CD4-positive, alpha-beta T cell (primary cell): ENCODE measurements around the gene FGF14. TPM values are rescaled to one million over a fixed set of nuclear protein-coding genes. Genes with fewer than 3 reads are reported as not detected.

ENCODE experiments used
- ATAC-seq: fragments of 200-7000 bp; cut with Tn5 transposase; one replicate; pipeline ENCODE4 v1.10.0; 2022; ENCODE audit warnings: mild to moderate bottlenecking; ENCODE audit not compliant: poor library complexity
- CTCF ChIA-PET: fragments of 350-600 bp; sonication (Branson Sonifier 250); formaldehyde crosslinking; loops from one replicate; lab custom pipeline; 2021; ENCODE audit warnings: antibody characterized with exemption, inconsistent platforms; lab: Charles Lee
- POLR2A ChIA-PET: fragments of 350-600 bp; sonication (Branson Sonifier 250); formaldehyde crosslinking; loops from one replicate; lab custom pipeline; 2021; ENCODE audit warnings: antibody characterized with exemption, inconsistent platforms; lab: Charles Lee
- DNase-seq, 14 experiments: peaks; one replicate each; pipeline ENCODE4 v3.0.0-alpha.2; 2013 to 2020; ENCODE audit warnings: mixed read lengths in 2 of 14
- H3K27ac ChIP-seq, 2 donors: one replicate each; pipeline versions ENCODE4 v1.5.1 to v1.7.0; 2013; ENCODE audit warnings: low read length in 2 of 2, low read depth in 1 of 2, mild to moderate bottlenecking in 1 of 2
- H3K27me3 ChIP-seq, 2 experiments: 1 replicate in 1 of 2; 2 replicates in 1 of 2; pipeline versions ENCODE4 v1.6.1 to v1.7.0; 2013; ENCODE audit warnings: low read length in 2 of 2, control low read depth in 1 of 2, mild to moderate bottlenecking in 1 of 2, moderate library complexity in 1 of 2; ENCODE audit not compliant: insufficient read depth in 2 of 2, control insufficient read depth in 1 of 2
- H3K36me3 ChIP-seq: one replicate; pipeline ENCODE4 v1.6.1; 2013; ENCODE audit warnings: low read length, control low read depth; ENCODE audit not compliant: insufficient read depth
- H3K4me1 ChIP-seq: one replicate; pipeline ENCODE4 v1.6.1; 2013; ENCODE audit warnings: low read length, control low read depth; ENCODE audit not compliant: insufficient read depth
- H3K4me3 ChIP-seq: one replicate; pipeline ENCODE4 v1.5.1; 2013; ENCODE audit warnings: mild to moderate bottlenecking, low read length, moderate library complexity
- H3K9me3 ChIP-seq, 2 experiments: 1 replicate in 1 of 2; 2 replicates in 1 of 2; pipeline versions ENCODE4 v1.6.1 to v1.7.0; 2013; ENCODE audit warnings: low read length in 2 of 2, mild to moderate bottlenecking in 2 of 2, control low read depth in 1 of 2, moderate library complexity in 1 of 2; ENCODE audit not compliant: control insufficient read depth in 1 of 2, insufficient read depth in 1 of 2
- H3K27ac Mint-ChIP-seq: one replicate; pipeline ENCODE4 v1.8.0; 2020; ENCODE audit warnings: mixed read lengths
- H3K27me3 Mint-ChIP-seq: one replicate; pipeline ENCODE4 v1.8.0; 2021; ENCODE audit warnings: mixed read lengths
- H3K36me3 Mint-ChIP-seq: one replicate; pipeline ENCODE4 v1.8.0; 2021; ENCODE audit warnings: low read depth, mixed read lengths
- H3K4me1 Mint-ChIP-seq: one replicate; pipeline ENCODE4 v1.8.0; 2021; ENCODE audit warnings: low read depth, mixed read lengths
- H3K4me3 Mint-ChIP-seq: one replicate; pipeline ENCODE4 v1.8.0; 2020; ENCODE audit warnings: mild to moderate bottlenecking, mixed read lengths
- H3K9me3 Mint-ChIP-seq: one replicate; pipeline ENCODE4 v1.8.0; 2020; ENCODE audit warnings: mixed read lengths
- CTCF ChIP-seq: fragments of 200-600 bp; IDR thresholded peaks from one replicate; pipeline ENCODE4 v1.8.0; 2022; ENCODE audit warnings: antibody characterized with exemption, mild to moderate bottlenecking
- intact Hi-C, 2 experiments: fragments of 100-400 bp; cut with DNase I in 1 of 2; cut with micrococcal nuclease in 1 of 2; formaldehyde crosslinking; loops; one replicate each; pipeline versions ENCODE4 v1.15.1 to v1.9.0; 2023 to 2025; cut with DNase I, micrococcal nuclease
- total RNA-seq, 174 experiments: library from RNA in 2 of 174; stranded (reverse) in 2 of 174; gene quantifications; one replicate each; pipeline ENCODE4 v1.2.3 and lab custom pipeline; 2021 to 2026

FGF14 gene
- total RNA-seq, 2 experiments from 2014 or later: not detected

GRCh38 chr13:102170305-102170704 lies 231.5 kb downstream of the FGF14 start:
- Histone ChIP-seq H3K9me3 (no peaks in the 10 kb centered on the region), H3K4me1 (no peaks in the 10 kb centered on the region), H3K4me3 (no peak overlapping the region), H3K36me3 (no peaks in the 10 kb centered on the region), H3K27ac (no peak overlapping the region), H3K27me3 (no peaks in the 10 kb centered on the region)
- Mint-ChIP-seq H3K4me1 (no peaks in the 10 kb centered on the region), H3K36me3 (no peaks in the 10 kb centered on the region), H3K27me3 (peaks cover 13% of the 10 kb centered on the region), H3K4me3 (no peak overlapping the region), H3K9me3 (no peaks in the 10 kb centered on the region), H3K27ac (no peak overlapping the region)
- DNase-seq (no peak), ATAC-seq (no peak)
- ChIA-PET POLR2A (no interaction called here), CTCF (no interaction called here)
- intact Hi-C loops: no loop called here
- TF ChIP-seq CTCF: no peak

GRCh38 chr13:102169471-102170015 lies 232.3 kb downstream of the FGF14 start:
- peaks cover 2% of the 10 kb centered on the region for H3K9me3 Mint-ChIP-seq
- no peaks in the 10 kb centered on the region for H3K9me3 ChIP-seq
- no peaks in the 10 kb centered on the region for H3K27me3 ChIP-seq
- no peaks in the 10 kb centered on the region for H3K36me3 Mint-ChIP-seq
- ChIA-PET POLR2A (no interaction called here), CTCF (no interaction called here)
- no peak for DNase-seq
- no peak for ATAC-seq
- H3K27ac Mint-ChIP-seq: no peak overlapping the region
- H3K4me3 ChIP-seq: no peak overlapping the region
- TF ChIP-seq CTCF: no peak
- peaks cover 8% of the 10 kb centered on the region for H3K27me3 Mint-ChIP-seq
- no peaks in the 10 kb centered on the region for H3K36me3 ChIP-seq
- H3K4me3 Mint-ChIP-seq: no peak overlapping the region
- H3K27ac ChIP-seq: no peak overlapping the region
- H3K4me1 Mint-ChIP-seq: no peaks in the 10 kb centered on the region
- intact Hi-C loops: no loop called here
- H3K4me1 ChIP-seq: no peaks in the 10 kb centered on the region

- Histone ChIP-seq H3K4me1 (no peaks in the 10 kb centered on the region), H3K9me3 (peaks cover 0 to 3% of the 10 kb centered on the region in 2 experiments), H3K27ac (no peak overlapping the region), H3K27me3 (no peaks in the 10 kb centered on the region), H3K36me3 (no peaks in the 10 kb centered on the region), H3K4me3 (no peak overlapping the region)
- no peak overlapping the region for H3K4me3 Mint-ChIP-seq
- H3K4me1 Mint-ChIP-seq: no peaks in the 10 kb centered on the region
- CTCF ChIA-PET: no interaction called here
- H3K27ac Mint-ChIP-seq: no peak overlapping the region
- no peak for DNase-seq
- POLR2A ChIA-PET: no interaction called here
- ATAC-seq: no peak
- intact Hi-C loops: no loop called here
- no peaks in the 10 kb centered on the region for H3K36me3 Mint-ChIP-seq
- no peaks in the 10 kb centered on the region for H3K9me3 Mint-ChIP-seq
- H3K27me3 Mint-ChIP-seq: peaks cover 4% of the 10 kb centered on the region
- no peak for TF ChIP-seq CTCF
Measured at GRCh38 chr13:102152790-102153189, 249.1 kb downstream of the FGF14 start.
